ENCODE data around the gene ARHGAP5. TPM values are rescaled to one million over a fixed set of nuclear protein-coding genes. Genes with fewer than 3 reads are reported as not detected.

ARHGAP5 gene
- 37.4 and 37.7 TPM in 2 replicates for total RNA-seq

GRCh38 chr14:32077081-32078022 is at the start of gene ARHGAP5:
TSS of gene ARHGAP5 (plus strand) at chr14:32077304. CDS start at chr14:32090670, 13,366 bp downstream.

DNA sequence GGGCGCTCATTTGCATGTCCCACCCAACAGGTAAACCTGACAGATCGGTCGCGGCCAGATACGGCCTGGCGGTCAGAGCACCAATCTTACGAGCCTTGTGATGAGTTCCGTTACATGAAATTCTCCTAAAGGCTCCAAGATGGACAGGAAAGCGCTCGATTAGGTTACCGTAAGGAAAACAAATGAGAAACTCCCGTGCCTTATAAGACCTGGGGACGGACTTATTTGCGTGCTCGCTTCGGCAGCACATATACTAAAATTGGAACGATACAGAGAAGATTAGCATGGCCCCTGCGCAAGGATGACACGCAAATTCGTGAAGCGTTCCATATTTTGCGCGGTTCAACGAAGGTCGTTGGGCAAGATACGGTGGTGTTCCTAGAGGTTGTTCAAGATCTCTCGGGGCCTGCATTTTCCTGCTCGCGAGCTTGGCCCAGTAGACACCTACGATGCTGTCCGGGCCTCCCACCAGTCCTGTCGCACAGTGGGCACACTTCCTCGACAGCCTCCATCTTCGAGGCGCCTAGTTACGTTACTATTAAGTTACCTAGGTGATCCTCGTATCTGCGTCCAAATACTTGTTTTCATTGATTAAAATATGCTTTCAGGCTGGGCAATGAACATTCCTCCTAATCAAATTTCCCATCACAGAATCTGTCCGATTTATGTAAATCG is 124.8 kb downstream of the ARHGAP5 start, which contains the start of gene RNU6-7:
TSS of gene RNU6-7 (plus strand) at position 230 of the 675 bp plus-strand sequence.

DNA sequence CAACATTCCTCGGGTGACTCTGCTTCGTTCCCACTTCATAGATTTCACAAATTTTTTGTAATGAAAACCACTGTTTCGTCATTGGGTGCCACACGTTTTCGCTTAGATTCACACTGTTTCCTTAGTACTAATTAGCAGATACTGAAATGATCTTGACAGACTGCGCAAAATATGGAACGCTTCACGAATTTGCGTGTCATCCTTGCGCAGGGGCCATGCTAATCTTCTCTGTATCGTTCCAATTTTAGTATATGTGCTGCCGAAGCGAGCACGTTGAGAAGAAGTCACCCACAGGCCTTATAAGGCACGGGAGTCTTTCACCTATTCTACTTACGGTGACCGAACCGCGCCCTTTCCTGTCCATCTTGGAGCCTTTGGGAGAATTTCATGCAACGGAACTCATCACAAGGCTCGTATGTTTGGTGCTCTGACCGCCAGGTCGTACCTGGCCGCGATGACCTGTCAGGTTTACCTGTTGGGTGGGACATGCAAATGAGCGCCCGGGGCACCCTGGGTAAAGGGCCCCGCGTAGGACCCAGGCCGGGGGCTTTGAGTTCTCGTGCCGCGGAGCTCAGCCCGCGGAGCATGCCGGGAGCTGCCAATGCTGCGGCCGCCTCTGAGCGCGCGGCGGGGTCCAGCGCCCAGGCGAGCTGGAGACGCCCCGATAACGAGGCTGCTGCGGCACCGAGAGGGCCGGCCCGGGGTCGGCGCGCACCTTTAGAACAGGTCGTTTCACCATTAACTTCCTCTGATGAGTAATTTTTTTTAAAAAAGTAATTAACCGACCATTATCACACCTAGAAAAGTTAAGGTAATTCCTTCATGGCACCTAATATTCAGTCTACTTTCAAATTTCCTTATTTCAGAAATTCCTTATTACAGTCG is 126.1 kb downstream of the ARHGAP5 start, which contains the start of gene RNU6-8:
TSS of gene RNU6-8 (minus strand) at position 272 of the 885 bp plus-strand sequence.

Other genes starting within 250 kb of the ARHGAP5 start
- not detected in 2 replicates for gene RNU6-7, start 124.7 kb downstream of the ARHGAP5 start, total RNA-seq
- gene RNU6-8, start 126.0 kb downstream of the ARHGAP5 start, total RNA-seq, result not detected in 2 replicates